ENCODE measurements around the gene TARDBP. TPM values are rescaled to one million over a fixed set of nuclear protein-coding genes. Genes with fewer than 3 reads are reported as not detected.

TARDBP gene
- total RNA-seq, 1 experiment from 2014 or later = 155 TPM

GRCh38 chr1:11058026-11058425 lies 45.6 kb downstream of the TARDBP start (continued):
- no peak for TF ChIP-seq REST (IDR thresholded peaks at IDR 0.05; ENCODE audit: low read depth)
- no peak for TF ChIP-seq CTCF (IDR thresholded peaks at IDR 0.05 in 2 of 3, conservative IDR thresholded peaks at IDR 0.05 in 1 of 3; ENCODE audit: borderline replicate concordance in 1 of 3, insufficient read depth in 1 of 3, low read depth in 2 of 3, low read length in 2 of 3)
- TF ChIP-seq ELF1 (IDR thresholded peaks at IDR 0.05; ENCODE audit: borderline replicate concordance, low read depth) = no peak

- Histone ChIP-seq H3K9me2 (ENCODE audit: insufficient read depth) (no peaks in the 10 kb centered on the region), H3K79me2 (ENCODE audit: insufficient read depth, low read length) (peaks cover 44% of the 10 kb centered on the region), H3K4me2 (ENCODE audit: low read length) (peak overlapping the region; percentile 95), H3K36me3 (ENCODE audit: control insufficient read depth in 1 of 2, insufficient read depth in 2 of 2, low read length in 2 of 2) (peaks cover 2 to 30% of the 10 kb centered on the region in 2 experiments; a peak in 2 of 4 replicates), H3K4me3 (replicated peaks in 1 of 2; ENCODE audit: low read depth in 1 of 2, low read length in 2 of 2) (peak overlapping the region; percentile 93 to 98), H3K27ac (ENCODE audit: low read depth, low read length) (peak overlapping the region; percentile 90), H3K9me3 (ENCODE audit: control insufficient read depth in 1 of 2, insufficient read depth in 1 of 2, low read depth in 1 of 2, low read length in 2 of 2) (no peaks in the 10 kb centered on the region), H3K4me1 (ENCODE audit: control insufficient read depth in 1 of 2, insufficient read depth in 2 of 2, low read length in 2 of 2) (peaks cover 6 to 21% of the 10 kb centered on the region in 2 experiments; a peak in 3 of 4 replicates), H3K9ac (ENCODE audit: low read length) (peak overlapping the region; percentile 90), H2AFZ (ENCODE audit: low read depth, low read length, poor library complexity, severe bottlenecking) (no peak overlapping the region), H4K20me1 (ENCODE audit: insufficient read depth) (no peaks in the 10 kb centered on the region), H3K27me3 (ENCODE audit: insufficient read depth, low read length) (no peaks in the 10 kb centered on the region)
- ATAC-seq (no peak), DNase-seq (ENCODE audit: low read depth, low spot score) (no peak)
- ChIA-PET POLR2A (no interaction called here), CTCF (no interaction called here), RAD21 (ENCODE audit: low non-redundant PET in 1 of 2, low total read pairs in 2 of 2, uncharacterized antibody in 2 of 2, unreplicated experiment in 2 of 2) (interaction anchor here in 1 of 2 experiments (0.6 kb wide), 1 partner anchor 21 kb away, joined by 4 read pairs; no protein-coding TSS in a partner anchor)
- intact Hi-C loops (cut with micrococcal nuclease) = no loop called here
- TF ChIP-seq SIN3A (IDR thresholded peaks at IDR 0.05; ENCODE audit: low read depth) (no peak), ATF3 (IDR thresholded peaks at IDR 0.05) (no peak), EZH2phosphoT487 (IDR thresholded peaks at IDR 0.05; ENCODE audit: borderline replicate concordance) (no peak), RAD21 (IDR thresholded peaks at IDR 0.05; ENCODE audit: low read depth) (no peak), JUND (IDR thresholded peaks at IDR 0.05) (no peak), ELF1 (IDR thresholded peaks at IDR 0.05; ENCODE audit: borderline replicate concordance, low read depth) (no peak), CBX3 (IDR thresholded peaks at IDR 0.05; ENCODE audit: low read depth) (no peak), SRF (IDR thresholded peaks at IDR 0.05; ENCODE audit: low read depth) (no peak), EZH2 (IDR thresholded peaks at IDR 0.05) (no peak), REST (IDR thresholded peaks at IDR 0.05; ENCODE audit: low read depth) (no peak), CEBPB (IDR thresholded peaks at IDR 0.05; ENCODE audit: low read depth) (no peak), EGR1 (IDR thresholded peaks at IDR 0.05; ENCODE audit: low read depth) (no peak), POLR2A (IDR thresholded peaks at IDR 0.05; ENCODE audit: borderline replicate concordance, extremely low read depth, insufficient read depth, insufficient read length) (no peak)
- TSS peak; percentile 47 for BruUV-seq (replicated peaks)
Measured at GRCh38 chr1:11058595-11059154, 46.2 kb downstream of the TARDBP start.

All from HCT116 (cell line).